Retinal pigment epithelial cell (primary cell): ENCODE measurements around the gene TPM2.

Experiments
- DNase-seq: peaks from one replicate; pipeline ENCODE4 v3.0.0-alpha.2; 2010; ENCODE audit warnings: low read depth
- H3K4me3 ChIP-seq: 2 replicates; pipeline ENCODE4 v1.5.1; 2011; ENCODE audit warnings: mild to moderate bottlenecking, low read length, control low read depth, moderate library complexity
- CTCF ChIP-seq: conservative IDR thresholded peaks from 2 replicates; pipeline ENCODE4 v1.5.1; 2011; ENCODE audit warnings: low read depth, low read length, control low read depth, inconsistent platforms

TPM2 gene

GRCh38 chr9:35711501-35712428 is 22.0 kb upstream of the TPM2 start:
- TF ChIP-seq CTCF = no peak
- no peak for DNase-seq
- H3K4me3 ChIP-seq = no peak overlapping the region

- TF ChIP-seq CTCF = no peak
- no peak overlapping the region for H3K4me3 ChIP-seq
- no peak for DNase-seq
These were observed 21.2 kb upstream of the TPM2 start for GRCh38 chr9:35710818-35711500.

GRCh38 chr9:35708146-35708545 is 18.4 kb upstream of the TPM2 start:
- no peak for TF ChIP-seq CTCF
- H3K4me3 ChIP-seq = no peak overlapping the region
- no peak for DNase-seq

GRCh38 chr9:35706951-35707350 is 17.2 kb upstream of the TPM2 start:
- no peak overlapping the region for H3K4me3 ChIP-seq
- TF ChIP-seq CTCF = no peak
- no peak for DNase-seq

- no peak overlapping the region for H3K4me3 ChIP-seq
- no peak for TF ChIP-seq CTCF
- DNase-seq = no peak
These were observed 16.2 kb upstream of the TPM2 start for GRCh38 chr9:35705836-35706430.

GRCh38 chr9:35705372-35705771 is 15.6 kb upstream of the TPM2 start:
- no peak for TF ChIP-seq CTCF
- no peak overlapping the region for H3K4me3 ChIP-seq
- DNase-seq = no peak
